Left kidney (tissue), 2 donors: ENCODE measurements around the gene CASKIN2. TPM values are rescaled to one million over a fixed set of nuclear protein-coding genes. Genes with fewer than 3 reads are reported as not detected.

Experiments
- DNase-seq: peaks from one replicate; pipeline ENCODE4 v3.0.0-alpha.2; 2013
- polyA plus RNA-seq: library from polyadenylated mRNA; unstranded; fragments of 120-200 nt; gene quantifications from one replicate; pipeline ENCODE4 v1.2.1, GENCODE V29; 2013; ENCODE audit not compliant: insufficient read length

CASKIN2 gene
- polyA plus RNA-seq, 1 donor, result 26.6 TPM

GRCh38 chr17:75549246-75550138 is 34.2 kb upstream of the CASKIN2 start:
- peak; percentile 79 for DNase-seq

GRCh38 chr17:75548813-75549212 is 33.5 kb upstream of the CASKIN2 start:
- DNase-seq, result no peak

GRCh38 chr17:75547091-75547490 is 31.8 kb upstream of the CASKIN2 start:
- no peak for DNase-seq

- DNase-seq, result no peak
These were observed 30.8 kb upstream of the CASKIN2 start for GRCh38 chr17:75546181-75546580.

DNA sequence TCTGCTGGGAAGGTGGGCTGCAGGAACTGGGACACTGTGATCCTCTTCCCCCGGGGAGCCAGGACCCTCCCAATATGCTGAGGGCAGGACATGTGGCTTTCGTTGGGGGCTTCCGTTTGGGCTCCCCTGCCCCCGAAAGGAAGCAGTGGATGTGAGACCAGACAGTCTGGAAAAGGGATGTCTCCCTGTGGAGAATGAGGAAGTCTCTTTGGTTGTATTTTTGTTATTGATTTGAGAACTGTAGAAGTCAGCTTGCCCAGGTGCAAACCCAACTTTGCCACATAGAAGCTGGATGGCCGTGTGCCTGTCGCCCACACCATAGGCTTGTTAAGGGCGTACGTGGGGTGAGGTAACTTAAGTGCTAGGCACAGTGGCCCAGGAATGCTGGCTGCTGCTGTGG is 28.9 kb upstream of the CASKIN2 start:
- no peak for DNase-seq

DNA sequence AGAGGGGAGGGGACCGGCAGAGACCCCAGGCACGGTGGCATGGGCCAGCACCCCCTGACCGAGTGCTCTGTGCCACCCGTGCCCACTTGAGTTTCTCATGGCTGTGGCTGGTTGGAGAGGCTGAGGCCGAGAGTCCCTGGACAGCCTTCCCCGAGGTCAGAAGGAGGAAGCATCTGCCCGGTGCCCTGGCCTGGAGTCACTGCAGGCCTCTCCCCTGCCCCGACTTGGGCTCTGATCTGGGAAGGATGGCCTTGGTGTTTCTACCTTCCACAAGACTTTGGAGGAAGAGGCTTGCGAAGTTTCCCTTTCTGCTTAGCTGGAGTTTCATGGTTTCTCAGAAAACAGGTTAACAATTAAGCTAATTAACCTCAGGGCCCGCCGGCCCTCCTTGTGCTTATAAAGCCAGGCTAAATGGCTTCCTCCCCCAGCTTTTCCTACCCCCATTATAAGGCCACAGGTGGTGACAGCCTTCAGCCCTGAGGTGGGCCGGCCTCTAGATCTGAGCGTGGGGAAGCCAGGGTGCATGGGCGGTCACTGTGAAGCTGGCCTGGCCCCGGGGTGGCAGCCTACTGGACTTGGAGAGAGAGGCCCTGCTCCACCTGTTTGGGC is 27.5 kb upstream of the CASKIN2 start:
- DNase-seq, result no peak

DNA sequence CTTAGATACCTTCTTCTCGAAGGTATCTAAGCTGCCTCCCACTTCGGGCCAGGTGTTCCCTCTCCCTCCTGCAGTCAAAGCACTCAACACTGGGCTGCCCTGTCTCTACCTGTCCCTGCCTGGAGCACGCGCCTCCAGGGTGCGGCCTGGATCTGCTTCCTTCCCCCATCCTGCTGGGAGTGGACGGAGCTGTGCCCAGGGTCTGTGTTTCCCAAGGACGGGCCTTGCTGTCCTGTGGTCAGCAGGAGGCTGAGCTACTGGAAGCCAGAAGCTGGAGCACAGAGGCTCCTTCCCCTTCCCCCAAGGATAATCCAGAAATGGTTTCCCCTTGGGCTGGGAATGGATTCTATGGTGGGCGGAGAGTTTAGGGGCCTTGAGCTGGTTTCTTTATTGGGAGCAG is 26.9 kb upstream of the CASKIN2 start:
- DNase-seq, result no peak

DNA sequence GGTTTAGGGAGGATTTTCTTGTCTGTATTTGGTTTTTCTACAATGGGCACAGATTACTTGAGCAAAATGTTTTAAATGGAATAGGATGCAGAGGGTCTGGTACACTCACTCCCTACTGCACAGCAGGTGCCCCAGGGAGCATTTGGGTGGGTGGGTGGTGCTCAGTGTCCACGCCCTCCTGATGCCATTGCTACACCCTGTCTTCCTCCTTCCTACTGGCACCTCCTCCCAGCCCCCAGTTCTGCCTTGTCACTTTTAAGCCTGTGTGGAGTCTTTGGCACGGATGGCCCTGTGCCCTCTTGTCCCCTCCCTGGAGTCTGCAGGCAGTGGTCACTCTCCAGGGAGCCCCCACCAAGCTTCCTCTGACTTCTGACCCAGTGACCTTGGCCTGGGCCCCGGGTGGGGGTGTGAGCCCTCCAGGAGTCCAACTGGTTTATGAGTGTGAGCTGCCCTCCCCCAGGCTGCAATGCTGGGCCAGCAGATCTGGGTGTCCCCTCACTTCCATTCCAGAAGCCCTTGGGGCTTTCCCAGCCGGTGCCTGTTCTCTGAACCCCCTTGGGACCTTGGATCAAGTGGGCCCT is 25.7 kb upstream of the CASKIN2 start:
- no peak for DNase-seq

DNA sequence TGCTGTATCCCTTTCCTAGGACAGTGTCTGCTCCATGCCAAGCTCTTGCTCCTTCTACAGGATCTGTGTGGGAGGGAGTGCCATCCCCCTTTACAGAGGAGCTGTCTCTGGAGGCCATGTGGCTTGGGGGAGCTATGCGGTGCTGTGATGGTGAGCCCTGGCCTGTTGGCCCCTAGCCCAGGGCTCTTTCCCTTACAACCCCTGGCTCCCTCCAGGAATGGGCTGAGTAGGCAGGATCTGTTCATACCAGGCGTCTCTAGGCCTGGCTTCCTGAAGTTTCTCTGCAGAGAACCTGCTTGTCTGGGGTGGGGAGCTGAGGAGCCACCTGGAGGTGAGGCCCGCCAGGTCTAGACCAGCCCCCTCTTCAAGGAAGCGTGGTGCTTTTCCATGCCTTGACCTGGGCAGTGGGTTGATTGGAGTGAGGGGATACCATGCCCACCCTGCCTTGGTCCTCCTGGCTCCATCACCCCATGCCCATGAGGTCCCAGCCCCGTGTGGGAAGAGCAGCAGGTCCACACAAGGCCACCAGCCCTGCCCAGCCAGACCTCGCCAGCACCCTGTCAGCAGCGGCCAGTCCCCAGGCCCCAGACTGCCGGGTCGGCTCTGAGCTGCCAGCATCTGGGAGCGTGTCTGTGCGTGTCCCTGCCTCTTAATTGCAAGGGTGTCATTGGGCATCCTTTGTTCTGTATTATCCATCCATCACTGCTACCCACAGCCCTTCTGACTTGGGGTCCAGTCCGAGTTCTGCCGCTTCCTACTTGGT is 24.8 kb upstream of the CASKIN2 start:
- no peak for DNase-seq

DNA sequence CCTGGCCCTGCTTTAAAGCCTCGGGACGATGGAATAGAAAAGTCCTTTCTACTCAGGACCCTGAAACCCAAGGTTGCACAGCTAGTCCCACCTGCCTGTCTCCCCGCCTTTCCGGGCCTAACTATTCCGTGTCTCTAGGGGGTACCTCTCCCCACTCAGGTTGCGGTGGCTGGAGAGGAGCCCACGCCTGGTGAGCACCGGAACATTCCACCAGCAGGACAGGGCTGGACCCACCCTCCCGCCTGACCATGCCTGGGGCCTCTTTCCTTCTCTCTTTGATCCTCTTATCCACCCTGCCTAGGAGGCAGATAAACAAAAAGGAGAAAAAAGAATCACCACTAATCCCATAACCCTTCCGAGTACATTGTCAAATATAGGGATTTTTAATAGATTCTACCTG is 21.0 kb upstream of the CASKIN2 start:
- DNase-seq, result no peak

DNA sequence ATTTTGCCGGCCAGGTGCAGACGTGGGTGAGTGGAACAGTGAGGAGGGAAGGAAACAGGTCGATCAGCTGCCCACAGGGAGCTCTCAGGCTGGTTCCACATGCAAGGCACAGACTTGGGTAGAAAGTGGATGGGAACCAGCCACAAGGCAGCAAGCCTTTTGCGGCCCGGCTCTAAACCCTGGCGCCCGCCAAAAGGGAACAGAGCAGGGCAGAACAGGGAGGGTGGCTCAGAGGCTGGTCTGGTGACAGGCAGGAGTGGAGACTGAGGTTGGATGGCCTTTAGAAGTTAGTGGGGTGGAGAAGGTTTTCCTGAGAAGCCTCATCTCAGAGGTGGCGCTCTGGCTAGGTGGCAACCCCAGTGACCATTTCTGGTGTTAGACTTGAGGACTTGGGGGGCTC is 20.5 kb upstream of the CASKIN2 start:
- DNase-seq, result no peak

DNA sequence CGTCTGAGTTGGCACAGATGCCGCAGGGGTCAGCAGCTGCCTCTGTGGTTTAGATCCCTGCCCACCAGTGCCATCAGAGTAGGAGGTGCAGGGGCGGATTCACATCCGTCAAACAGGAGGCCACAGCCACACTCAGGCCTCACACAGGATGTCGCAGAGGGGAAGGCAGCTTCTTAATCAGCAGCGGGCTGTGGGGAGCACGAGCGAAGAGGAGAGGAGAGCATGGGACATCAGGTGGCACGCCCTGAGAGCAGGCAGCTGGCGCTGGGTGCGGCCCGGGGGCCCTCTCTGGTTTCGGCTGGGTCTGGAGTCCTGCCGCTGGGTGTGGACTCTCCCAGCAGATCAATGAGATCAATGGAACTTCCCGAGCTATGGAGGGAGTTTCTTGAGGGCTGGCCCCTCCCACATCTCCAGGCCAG is 19.8 kb upstream of the CASKIN2 start:
- DNase-seq, result no peak

GRCh38 chr17:75531721-75532072 is 16.4 kb upstream of the CASKIN2 start:
- no peak for DNase-seq

- DNase-seq, result no peak
These were observed 15.7 kb upstream of the CASKIN2 start for GRCh38 chr17:75530837-75531720.

DNA sequence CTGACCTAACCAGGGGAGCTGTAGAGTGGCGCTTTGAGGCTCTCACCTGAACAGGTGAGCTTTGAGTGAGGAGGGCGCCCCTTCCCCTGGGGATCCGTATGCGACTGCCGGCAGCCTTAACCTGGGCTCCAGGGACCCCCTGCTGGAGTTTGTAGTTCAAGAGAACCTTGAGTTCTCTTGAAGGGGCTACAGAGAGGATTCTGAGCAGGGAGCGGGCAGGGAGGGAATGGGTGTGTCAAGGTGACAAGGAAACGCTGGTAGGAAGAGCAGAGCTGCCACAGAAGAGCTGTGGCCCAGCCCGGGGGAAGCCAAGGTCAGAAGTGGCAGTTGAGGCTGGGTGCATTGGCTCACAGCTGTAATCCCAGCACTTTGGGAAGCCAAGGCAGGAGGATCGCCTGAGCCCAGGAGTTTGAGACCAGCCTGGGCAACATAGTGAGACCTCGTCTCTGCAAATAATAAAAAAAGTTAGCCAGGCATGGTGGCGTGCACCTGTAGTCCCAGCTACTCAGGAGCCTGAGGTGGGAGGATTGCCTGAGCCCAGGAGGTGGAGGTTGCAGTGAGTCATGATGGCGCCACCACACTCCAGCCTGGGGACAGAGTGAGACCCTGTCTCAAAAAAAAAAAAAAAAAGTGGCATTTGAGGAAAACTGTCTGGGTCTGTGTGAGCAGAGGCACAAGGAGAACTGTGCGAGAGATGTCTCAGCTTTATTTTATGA is 11.4 kb upstream of the CASKIN2 start:
- no peak for DNase-seq

GRCh38 chr17:75525806-75526554 is 10.6 kb upstream of the CASKIN2 start:
- DNase-seq, result no peak

DNA sequence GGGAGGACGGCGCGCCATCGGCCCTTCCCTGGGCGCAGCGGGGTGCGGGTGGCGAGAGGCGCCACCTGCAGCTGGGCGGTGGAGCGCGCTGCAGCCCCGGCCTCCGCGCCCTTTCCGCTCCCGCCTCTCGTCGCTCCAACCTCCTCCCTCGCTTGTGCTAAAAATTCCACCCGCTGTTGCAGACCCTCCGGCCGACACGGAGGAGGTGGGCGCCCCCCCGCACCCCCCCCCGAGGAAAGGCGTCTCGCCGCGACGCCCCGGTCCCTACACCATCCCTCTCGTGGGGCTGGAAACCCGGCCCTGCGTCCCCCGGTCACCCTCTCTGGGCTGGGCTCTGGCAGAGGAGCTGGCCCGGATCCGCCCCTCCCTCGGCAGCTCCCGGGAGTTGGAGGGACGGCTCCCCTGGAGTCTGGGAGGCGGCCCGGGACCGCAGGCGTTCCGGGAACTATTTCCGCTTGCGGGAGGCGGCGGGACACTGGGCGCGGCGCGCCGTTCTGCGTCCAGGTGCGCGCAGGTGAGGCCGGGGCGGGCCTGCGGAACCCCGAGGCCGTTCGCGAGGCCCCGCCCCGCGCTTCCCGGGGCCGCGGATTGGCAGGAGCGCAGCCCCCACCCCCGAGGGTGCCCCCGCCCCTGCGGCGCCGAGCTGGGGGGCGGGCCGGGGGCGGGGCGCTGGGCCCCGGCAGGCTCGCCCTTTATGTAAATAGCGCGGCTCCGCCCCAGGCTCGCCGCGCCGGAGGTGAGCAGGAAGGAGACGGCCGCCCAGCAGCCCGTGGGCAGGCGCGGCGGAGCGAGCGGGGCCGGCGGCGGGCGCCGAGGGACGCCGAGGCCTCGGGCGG is 9.9 kb upstream of the CASKIN2 start, which contains the start of gene LLGL2:
Gene LLGL2 (plus strand): TSS at position 728 of the 836 bp plus-strand sequence. CDS start 17,730 bp downstream, outside the sequence.
- DNase-seq, result peak; percentile 85

DNA sequence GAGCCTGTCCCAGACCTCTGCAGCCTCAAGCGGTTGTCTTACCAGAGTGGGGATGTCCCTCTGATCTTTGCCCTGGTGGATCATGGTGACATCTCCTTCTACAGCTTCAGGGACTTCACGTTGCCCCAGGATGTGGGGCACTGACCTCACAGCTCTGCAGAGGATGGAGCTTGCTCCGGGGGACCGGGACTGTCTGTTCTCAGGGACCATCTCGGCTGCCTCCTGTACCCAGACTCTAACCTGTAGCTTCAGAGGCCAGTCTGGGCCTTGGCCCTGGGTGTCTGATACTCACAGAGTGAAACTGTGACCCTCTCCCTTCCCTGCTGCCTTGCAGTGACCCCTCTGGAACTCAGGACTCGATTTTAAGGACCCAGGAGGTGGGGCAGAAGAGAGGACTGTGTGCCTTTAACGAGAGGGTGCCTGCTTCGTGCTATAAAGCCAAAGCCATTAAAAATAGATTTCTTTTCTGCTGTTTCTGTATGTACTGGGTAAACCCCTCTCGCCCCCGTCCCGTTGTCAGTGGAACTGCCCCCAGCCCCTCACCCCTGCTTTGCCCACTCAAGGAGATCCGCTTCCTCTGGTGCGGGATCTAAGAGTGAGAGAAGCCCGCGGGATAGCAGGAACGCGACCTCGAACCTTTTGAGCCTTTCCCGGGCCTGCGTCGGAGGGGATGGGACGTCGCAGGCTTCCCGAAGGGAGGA is 9.1 kb upstream of the CASKIN2 start:
- DNase-seq, result no peak
